ENCODE results near the gene PRUNE2.

The PRUNE2 gene

GRCh38 chr9:76898786-76899185, 7.1 kb downstream of the PRUNE2 start:
- no peak for DNase-seq (ENCODE audit: low spot score)

GRCh38 chr9:76897804-76898525, 7.9 kb downstream of the PRUNE2 start:
- no peak for DNase-seq (ENCODE audit: low spot score)

GRCh38 chr9:76896035-76896434, 9.9 kb downstream of the PRUNE2 start:
- no peak for DNase-seq (ENCODE audit: low spot score)

GRCh38 chr9:76895186-76895585, 10.7 kb downstream of the PRUNE2 start:
- DNase-seq (ENCODE audit: low spot score) = no peak

- peak; percentile 24 for DNase-seq (ENCODE audit: low spot score)
These were observed 11.7 kb downstream of the PRUNE2 start for GRCh38 chr9:76894198-76894597.

GRCh38 chr9:76893395-76893932, 12.4 kb downstream of the PRUNE2 start:
- DNase-seq (ENCODE audit: low spot score) = peak; percentile 89

GRCh38 chr9:76891874-76892273, 14.0 kb downstream of the PRUNE2 start:
- DNase-seq (ENCODE audit: low spot score) = no peak

- no peak for DNase-seq (ENCODE audit: low spot score)
These were observed 14.6 kb downstream of the PRUNE2 start for GRCh38 chr9:76891279-76891678.

GRCh38 chr9:76887951-76888350, 18.0 kb downstream of the PRUNE2 start:
- no peak for DNase-seq (ENCODE audit: low spot score)

- DNase-seq (ENCODE audit: low spot score) = no peak
These were observed 18.7 kb downstream of the PRUNE2 start for GRCh38 chr9:76887003-76887821.

- DNase-seq (ENCODE audit: low spot score) = no peak
These were observed 19.6 kb downstream of the PRUNE2 start for GRCh38 chr9:76886318-76886717.

GRCh38 chr9:76884823-76885222, 21.1 kb downstream of the PRUNE2 start:
- no peak for DNase-seq (ENCODE audit: low spot score)

- DNase-seq (ENCODE audit: low spot score) = no peak
These were observed 22.5 kb downstream of the PRUNE2 start for GRCh38 chr9:76883341-76883855.

GRCh38 chr9:76882686-76883085, 23.2 kb downstream of the PRUNE2 start:
- no peak for DNase-seq (ENCODE audit: low spot score)

GRCh38 chr9:76880210-76880609, 25.7 kb downstream of the PRUNE2 start:
- no peak for DNase-seq (ENCODE audit: low spot score)

- no peak for DNase-seq (ENCODE audit: low spot score)
These were observed 27.0 kb downstream of the PRUNE2 start for GRCh38 chr9:76878933-76879332.

GRCh38 chr9:76877961-76878360, 28.0 kb downstream of the PRUNE2 start:
- no peak for DNase-seq (ENCODE audit: low spot score)

GRCh38 chr9:76876098-76876497, 29.8 kb downstream of the PRUNE2 start:
- DNase-seq (ENCODE audit: low spot score) = no peak

GRCh38 chr9:76873821-76874220, 32.1 kb downstream of the PRUNE2 start:
- DNase-seq (ENCODE audit: low spot score) = no peak

- DNase-seq (ENCODE audit: low spot score) = no peak
These were observed 32.7 kb downstream of the PRUNE2 start for GRCh38 chr9:76873056-76873792.

- DNase-seq (ENCODE audit: low spot score) = no peak
These were observed 37.0 kb downstream of the PRUNE2 start for GRCh38 chr9:76868897-76869296.

GRCh38 chr9:76866689-76867088, 39.2 kb downstream of the PRUNE2 start:
- peak; percentile 39 for DNase-seq (ENCODE audit: low spot score)
